HepG2 (cell line): Measurements from ENCODE around the gene DDR1. TPM values are rescaled to one million over a fixed set of nuclear protein-coding genes. Genes with fewer than 3 reads are reported as not detected.

Experiments
- ATRX ChIP-seq: sonication (generic); formaldehyde crosslinking; IDR thresholded peaks from 2 replicates; pipeline ENCODE4 v1.4.0; 2020; ENCODE audit warnings: missing genetic modification reagents, borderline replicate concordance
- BRD4 ChIP-seq: sonication (generic); formaldehyde crosslinking; IDR thresholded peaks from 2 replicates; pipeline ENCODE4 v1.4.0; 2020; ENCODE audit warnings: missing genetic modification reagents
- FOXA3 ChIP-seq: IDR thresholded peaks from 2 replicates; pipeline ENCODE4 v1.6.1; 2016; ENCODE audit warnings: missing genetic modification reagents, missing compliant biosample characterization
- KDM1A ChIP-seq: IDR thresholded peaks from 2 replicates; pipeline ENCODE4 v1.6.1; 2016; ENCODE audit warnings: missing compliant biosample characterization
- KLF16 ChIP-seq, 2 experiments: sonication (generic) in 1 of 2; formaldehyde crosslinking in 1 of 2; IDR thresholded peaks; 2 replicates each; pipeline versions ENCODE4 v1.6.1 to v1.8.0; 2016 to 2023; ENCODE audit warnings: missing genetic modification reagents in 2 of 2, missing compliant biosample characterization in 1 of 2
- MAFF ChIP-seq: IDR thresholded peaks from 2 replicates; pipeline ENCODE4 v1.6.1; 2011; ENCODE audit warnings: low read depth, low read length, improper control_type of control experiment
- MATR3 ChIP-seq: sonication (generic); formaldehyde crosslinking; IDR thresholded peaks from 2 replicates; pipeline ENCODE4 v1.4.0; 2020; ENCODE audit warnings: missing genetic modification reagents
- NFRKB ChIP-seq: fragments of 450-650 bp; IDR thresholded peaks from 2 replicates; pipeline ENCODE4 v1.6.1; 2017
- TSC22D2 ChIP-seq: sonication (generic); formaldehyde crosslinking; IDR thresholded peaks from 2 replicates; pipeline ENCODE4 v1.5.1; 2020; ENCODE audit warnings: missing genetic modification reagents, mild to moderate bottlenecking, borderline replicate concordance
- ZBTB38 ChIP-seq: sonication (generic); formaldehyde crosslinking; IDR thresholded peaks from 2 replicates; pipeline ENCODE4 v1.5.1; 2020; ENCODE audit warnings: mild to moderate bottlenecking, missing genetic modification reagents
- ZNF232 ChIP-seq: sonication (generic); formaldehyde crosslinking; IDR thresholded peaks from 2 replicates; pipeline ENCODE4 v1.4.0; 2020; ENCODE audit warnings: missing genetic modification reagents, borderline replicate concordance
- ZNF30 ChIP-seq: sonication (generic); formaldehyde crosslinking; IDR thresholded peaks from 2 replicates; pipeline ENCODE4 v1.5.0; 2020; ENCODE audit warnings: mild to moderate bottlenecking, missing genetic modification reagents
- ZNF354B ChIP-seq: sonication (generic); formaldehyde crosslinking; IDR thresholded peaks from 2 replicates; pipeline ENCODE4 v1.8.0; 2022; ENCODE audit warnings: mild to moderate bottlenecking, missing genetic modification reagents
- ZNF773 ChIP-seq: sonication (generic); formaldehyde crosslinking; IDR thresholded peaks from 2 replicates; pipeline ENCODE4 v1.4.0; 2020; ENCODE audit warnings: missing genetic modification reagents, borderline replicate concordance
- ZNF775 ChIP-seq: sonication (generic); formaldehyde crosslinking; IDR thresholded peaks from 2 replicates; pipeline ENCODE4 v1.4.0; 2020; ENCODE audit warnings: missing genetic modification reagents, mild to moderate bottlenecking, moderate library complexity, borderline replicate concordance
- ZNF792 ChIP-seq: IDR thresholded peaks from 2 replicates; pipeline ENCODE4 v1.6.1; 2016
- polyA plus RNA-seq, 8 experiments: library from polyadenylated mRNA; depleted of rRNA in 3 of 8; stranded (reverse) in 7 of 8; unstranded in 1 of 8; fragments of >200 nt; fragmentation: Illumina TruSeq in 4 of 8; extraction: Trizol in 4 of 8; gene quantifications; 2 replicates each; pipeline versions ENCODE4 v1.2.1 to v1.2.3, GENCODE V29; 2011 to 2016; ENCODE audit warnings: low read depth in 4 of 8, missing spikeins in 1 of 8, mixed read lengths in 1 of 8; ENCODE audit not compliant: insufficient read depth in 1 of 8
- total RNA-seq, 5 experiments: library from RNA; depleted of rRNA; stranded (reverse); fragments of >200 nt; fragmentation: Illumina TruSeq; extraction: Trizol; gene quantifications; 2 replicates each; pipeline ENCODE4 v1.2.3, GENCODE V29; 2016; ENCODE audit warnings: low read depth in 1 of 5
- TF ChIP-seq, protein P1 (sequence below): sonication (generic); formaldehyde crosslinking; IDR thresholded peaks from 2 replicates; pipeline ENCODE4 v1.4.0; 2020; ENCODE audit warnings: missing genetic modification reagents
- TF ChIP-seq, protein P2 (sequence below): sonication (generic); formaldehyde crosslinking; IDR thresholded peaks from 2 replicates; pipeline ENCODE4 v1.5.1; 2020; ENCODE audit warnings: missing genetic modification reagents, mild to moderate bottlenecking, borderline replicate concordance
- TF ChIP-seq, protein P3 (sequence below): sonication (generic); formaldehyde crosslinking; IDR thresholded peaks from 2 replicates; pipeline ENCODE4 v1.4.0; 2020; ENCODE audit warnings: missing genetic modification reagents, borderline replicate concordance
- TF ChIP-seq, protein P4 (sequence below): sonication (generic); formaldehyde crosslinking; IDR thresholded peaks from 2 replicates; pipeline ENCODE4 v1.5.1; 2020; ENCODE audit warnings: missing genetic modification reagents, mild to moderate bottlenecking, borderline replicate concordance
- TF ChIP-seq, protein P5 (sequence below): IDR thresholded peaks from 2 replicates; pipeline ENCODE4 v1.6.1; 2016; ENCODE audit warnings: low read depth

DDR1 gene
- total and polyA plus RNA-seq, 2 of the 13 experiments (the other 11 are each of a cell fraction or from before 2014, with no cell fraction given) = 16.7 to 20.2 TPM

DNA sequence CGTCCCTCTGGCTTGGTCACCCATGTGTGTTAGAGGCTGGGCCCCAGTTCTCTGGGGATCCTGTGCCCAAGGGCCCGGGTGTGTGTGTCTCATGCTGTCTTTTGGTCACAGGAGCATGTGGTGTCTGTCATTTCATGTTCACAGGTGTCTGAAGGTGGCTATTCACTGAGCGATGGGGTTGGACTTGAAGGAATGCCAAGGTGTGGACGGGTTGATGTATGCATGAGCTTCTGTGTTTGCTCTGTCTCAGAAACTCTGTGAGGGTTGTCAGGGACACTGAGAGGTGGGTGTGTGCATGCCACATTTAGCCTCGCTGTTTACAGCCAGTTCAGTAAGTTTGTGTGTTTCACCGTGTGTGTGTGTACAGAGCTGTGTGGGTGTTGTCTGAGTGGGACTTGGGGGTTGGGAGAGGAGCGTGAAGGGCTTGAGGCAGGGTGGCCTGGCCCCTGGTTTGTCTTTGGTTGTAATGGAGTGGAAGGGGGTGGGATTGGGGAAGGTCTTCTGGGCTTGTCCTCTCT, 1.2 kb downstream of the DDR1 start (continued):
- TF ChIP-seq ZNF354B (CRISPR knock-in tag) (no peak), BRD4 (peak; percentile 22; the same call in 1 of the 2 replicates), ZNF773 (no peak), MAFF (no peak), MATR3 (CRISPR knock-in tag) (no peak), ZNF232 (CRISPR knock-in tag) (no peak), NFRKB (no peak), ZBTB38 (no peak), ATRX (CRISPR knock-in tag) (no peak), KLF16 (CRISPR knock-in tag; IDR thresholded peaks at IDR 0.05) (peak in 1 of 2 experiments; percentile 49; a peak in 1 of 4 replicates), ZNF775 (CRISPR knock-in tag) (no peak), FOXA3 (CRISPR knock-in tag) (peak; percentile 38), ZNF30 (no peak), ZNF792 (CRISPR knock-in tag) (peak; percentile 21), KDM1A (CRISPR knock-in tag) (no peak), TSC22D2 (CRISPR knock-in tag) (no peak)
- TF ChIP-seq, protein P1, sequence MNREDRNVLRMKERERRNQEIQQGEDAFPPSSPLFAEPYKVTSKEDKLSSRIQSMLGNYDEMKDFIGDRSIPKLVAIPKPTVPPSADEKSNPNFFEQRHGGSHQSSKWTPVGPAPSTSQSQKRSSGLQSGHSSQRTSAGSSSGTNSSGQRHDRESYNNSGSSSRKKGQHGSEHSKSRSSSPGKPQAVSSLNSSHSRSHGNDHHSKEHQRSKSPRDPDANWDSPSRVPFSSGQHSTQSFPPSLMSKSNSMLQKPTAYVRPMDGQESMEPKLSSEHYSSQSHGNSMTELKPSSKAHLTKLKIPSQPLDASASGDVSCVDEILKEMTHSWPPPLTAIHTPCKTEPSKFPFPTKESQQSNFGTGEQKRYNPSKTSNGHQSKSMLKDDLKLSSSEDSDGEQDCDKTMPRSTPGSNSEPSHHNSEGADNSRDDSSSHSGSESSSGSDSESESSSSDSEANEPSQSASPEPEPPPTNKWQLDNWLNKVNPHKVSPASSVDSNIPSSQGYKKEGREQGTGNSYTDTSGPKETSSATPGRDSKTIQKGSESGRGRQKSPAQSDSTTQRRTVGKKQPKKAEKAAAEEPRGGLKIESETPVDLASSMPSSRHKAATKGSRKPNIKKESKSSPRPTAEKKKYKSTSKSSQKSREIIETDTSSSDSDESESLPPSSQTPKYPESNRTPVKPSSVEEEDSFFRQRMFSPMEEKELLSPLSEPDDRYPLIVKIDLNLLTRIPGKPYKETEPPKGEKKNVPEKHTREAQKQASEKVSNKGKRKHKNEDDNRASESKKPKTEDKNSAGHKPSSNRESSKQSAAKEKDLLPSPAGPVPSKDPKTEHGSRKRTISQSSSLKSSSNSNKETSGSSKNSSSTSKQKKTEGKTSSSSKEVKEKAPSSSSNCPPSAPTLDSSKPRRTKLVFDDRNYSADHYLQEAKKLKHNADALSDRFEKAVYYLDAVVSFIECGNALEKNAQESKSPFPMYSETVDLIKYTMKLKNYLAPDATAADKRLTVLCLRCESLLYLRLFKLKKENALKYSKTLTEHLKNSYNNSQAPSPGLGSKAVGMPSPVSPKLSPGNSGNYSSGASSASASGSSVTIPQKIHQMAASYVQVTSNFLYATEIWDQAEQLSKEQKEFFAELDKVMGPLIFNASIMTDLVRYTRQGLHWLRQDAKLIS = no peak
- TF ChIP-seq, protein P2, sequence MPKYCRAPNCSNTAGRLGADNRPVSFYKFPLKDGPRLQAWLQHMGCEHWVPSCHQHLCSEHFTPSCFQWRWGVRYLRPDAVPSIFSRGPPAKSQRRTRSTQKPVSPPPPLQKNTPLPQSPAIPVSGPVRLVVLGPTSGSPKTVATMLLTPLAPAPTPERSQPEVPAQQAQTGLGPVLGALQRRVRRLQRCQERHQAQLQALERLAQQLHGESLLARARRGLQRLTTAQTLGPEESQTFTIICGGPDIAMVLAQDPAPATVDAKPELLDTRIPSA = no peak
- TF ChIP-seq, protein P3, sequence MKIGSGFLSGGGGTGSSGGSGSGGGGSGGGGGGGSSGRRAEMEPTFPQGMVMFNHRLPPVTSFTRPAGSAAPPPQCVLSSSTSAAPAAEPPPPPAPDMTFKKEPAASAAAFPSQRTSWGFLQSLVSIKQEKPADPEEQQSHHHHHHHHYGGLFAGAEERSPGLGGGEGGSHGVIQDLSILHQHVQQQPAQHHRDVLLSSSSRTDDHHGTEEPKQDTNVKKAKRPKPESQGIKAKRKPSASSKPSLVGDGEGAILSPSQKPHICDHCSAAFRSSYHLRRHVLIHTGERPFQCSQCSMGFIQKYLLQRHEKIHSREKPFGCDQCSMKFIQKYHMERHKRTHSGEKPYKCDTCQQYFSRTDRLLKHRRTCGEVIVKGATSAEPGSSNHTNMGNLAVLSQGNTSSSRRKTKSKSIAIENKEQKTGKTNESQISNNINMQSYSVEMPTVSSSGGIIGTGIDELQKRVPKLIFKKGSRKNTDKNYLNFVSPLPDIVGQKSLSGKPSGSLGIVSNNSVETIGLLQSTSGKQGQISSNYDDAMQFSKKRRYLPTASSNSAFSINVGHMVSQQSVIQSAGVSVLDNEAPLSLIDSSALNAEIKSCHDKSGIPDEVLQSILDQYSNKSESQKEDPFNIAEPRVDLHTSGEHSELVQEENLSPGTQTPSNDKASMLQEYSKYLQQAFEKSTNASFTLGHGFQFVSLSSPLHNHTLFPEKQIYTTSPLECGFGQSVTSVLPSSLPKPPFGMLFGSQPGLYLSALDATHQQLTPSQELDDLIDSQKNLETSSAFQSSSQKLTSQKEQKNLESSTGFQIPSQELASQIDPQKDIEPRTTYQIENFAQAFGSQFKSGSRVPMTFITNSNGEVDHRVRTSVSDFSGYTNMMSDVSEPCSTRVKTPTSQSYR (CRISPR knock-in tag) = no peak
- TF ChIP-seq, protein P4, sequence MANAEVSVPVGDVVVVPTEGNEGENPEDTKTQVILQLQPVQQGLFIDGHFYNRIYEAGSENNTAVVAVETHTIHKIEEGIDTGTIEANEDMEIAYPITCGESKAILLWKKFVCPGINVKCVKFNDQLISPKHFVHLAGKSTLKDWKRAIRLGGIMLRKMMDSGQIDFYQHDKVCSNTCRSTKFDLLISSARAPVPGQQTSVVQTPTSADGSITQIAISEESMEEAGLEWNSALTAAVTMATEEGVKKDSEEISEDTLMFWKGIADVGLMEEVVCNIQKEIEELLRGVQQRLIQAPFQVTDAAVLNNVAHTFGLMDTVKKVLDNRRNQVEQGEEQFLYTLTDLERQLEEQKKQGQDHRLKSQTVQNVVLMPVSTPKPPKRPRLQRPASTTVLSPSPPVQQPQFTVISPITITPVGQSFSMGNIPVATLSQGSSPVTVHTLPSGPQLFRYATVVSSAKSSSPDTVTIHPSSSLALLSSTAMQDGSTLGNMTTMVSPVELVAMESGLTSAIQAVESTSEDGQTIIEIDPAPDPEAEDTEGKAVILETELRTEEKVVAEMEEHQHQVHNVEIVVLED (CRISPR knock-in tag) = no peak
- TF ChIP-seq, protein P5, sequence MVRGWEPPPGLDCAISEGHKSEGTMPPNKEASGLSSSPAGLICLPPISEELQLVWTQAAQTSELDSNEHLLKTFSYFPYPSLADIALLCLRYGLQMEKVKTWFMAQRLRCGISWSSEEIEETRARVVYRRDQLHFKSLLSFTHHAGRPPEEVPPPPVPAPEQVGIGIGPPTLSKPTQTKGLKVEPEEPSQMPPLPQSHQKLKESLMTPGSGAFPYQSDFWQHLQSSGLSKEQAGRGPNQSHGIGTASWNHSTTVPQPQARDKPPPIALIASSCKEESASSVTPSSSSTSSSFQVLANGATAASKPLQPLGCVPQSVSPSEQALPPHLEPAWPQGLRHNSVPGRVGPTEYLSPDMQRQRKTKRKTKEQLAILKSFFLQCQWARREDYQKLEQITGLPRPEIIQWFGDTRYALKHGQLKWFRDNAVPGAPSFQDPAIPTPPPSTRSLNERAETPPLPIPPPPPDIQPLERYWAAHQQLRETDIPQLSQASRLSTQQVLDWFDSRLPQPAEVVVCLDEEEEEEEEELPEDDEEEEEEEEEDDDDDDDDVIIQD (CRISPR knock-in tag) = no peak
